AG09319 (cell line): Measurements from ENCODE around the gene DCAF8.

Experiments
- DNase-seq: peaks from one replicate; pipeline ENCODE4 v3.0.0-alpha.2; 2010; ENCODE audit warnings: low read depth; ENCODE audit errors: extremely low read depth
- CTCF ChIP-seq: IDR thresholded peaks from 2 replicates; pipeline ENCODE4 v1.5.1; 2011; ENCODE audit warnings: low read depth, mild to moderate bottlenecking, inconsistent platforms, low read length, moderate library complexity

DCAF8 gene

DNA sequence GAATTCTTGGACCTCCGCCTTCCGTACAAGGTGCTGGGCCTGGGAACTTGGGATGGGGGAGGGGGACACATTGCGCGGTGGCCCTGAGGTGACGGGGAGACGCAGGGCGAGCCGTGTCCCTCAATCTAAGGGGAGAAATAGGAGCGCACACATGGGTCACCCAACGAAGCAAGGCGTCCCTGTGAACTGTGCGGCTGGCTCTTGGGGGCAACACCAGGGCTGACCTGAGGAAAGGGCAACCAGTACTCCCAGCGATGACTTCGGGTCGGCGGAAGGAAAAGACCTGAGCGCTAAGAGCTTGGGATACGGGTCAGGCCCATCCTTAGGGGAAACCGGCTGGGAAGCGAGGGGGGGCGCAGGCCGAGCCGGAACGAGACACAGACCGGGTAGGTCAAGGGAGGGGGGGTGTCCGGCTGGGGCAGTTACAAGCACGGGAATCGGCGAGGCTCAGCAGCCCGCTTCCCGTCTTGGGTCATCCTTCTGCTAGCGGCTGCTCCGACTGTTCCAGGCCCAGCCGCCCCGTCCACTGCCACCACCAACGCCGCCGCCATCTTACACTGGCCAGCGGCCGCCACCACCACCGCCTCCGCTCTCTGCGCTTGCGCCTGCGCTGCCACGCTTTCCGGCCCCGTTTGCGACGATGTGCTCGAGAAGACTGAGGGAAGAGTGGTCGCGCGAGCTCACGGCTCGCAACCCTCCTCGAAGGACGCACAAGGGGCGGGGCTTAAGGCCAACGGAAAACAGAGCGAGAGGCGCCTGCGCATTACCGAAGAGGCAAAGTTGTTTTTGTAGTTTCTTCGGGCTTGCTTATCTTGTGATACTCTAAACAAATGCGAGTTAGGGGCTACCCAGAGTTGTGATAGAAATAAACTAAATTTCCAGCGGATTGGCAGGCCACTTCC is at the start of gene DCAF8:
Gene DCAF8 (minus strand): TSS at position 657 of the 902 bp plus-strand sequence. CDS start 18,541 bp downstream, outside the sequence.
- TF ChIP-seq CTCF = no peak
- peak; percentile 92 for DNase-seq

- TF ChIP-seq CTCF = no peak
- no peak for DNase-seq
These were observed 47.2 kb upstream of the DCAF8 start for GRCh38 chr1:160309571-160309970.

DNA sequence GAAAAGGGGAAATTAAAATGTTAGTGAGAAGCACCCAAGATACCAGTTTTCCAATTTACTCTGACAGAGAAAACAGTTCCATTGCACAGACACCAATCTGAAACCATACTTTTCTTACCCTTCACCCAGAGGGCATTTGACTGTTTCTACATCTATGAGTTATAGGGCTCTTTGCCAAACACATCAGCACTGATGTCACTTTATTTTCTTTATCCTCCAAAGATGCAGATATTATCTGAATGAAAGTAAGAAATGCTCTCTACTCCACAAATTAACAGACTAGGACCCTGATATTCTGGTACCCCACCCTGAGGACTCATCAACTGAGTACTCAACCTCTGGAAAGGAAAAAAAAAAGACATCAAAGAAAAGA is 46.8 kb upstream of the DCAF8 start:
- no peak for TF ChIP-seq CTCF
- DNase-seq = no peak

- TF ChIP-seq CTCF = no peak
- no peak for DNase-seq
These were observed 46.3 kb upstream of the DCAF8 start for GRCh38 chr1:160308451-160309184.

DNA sequence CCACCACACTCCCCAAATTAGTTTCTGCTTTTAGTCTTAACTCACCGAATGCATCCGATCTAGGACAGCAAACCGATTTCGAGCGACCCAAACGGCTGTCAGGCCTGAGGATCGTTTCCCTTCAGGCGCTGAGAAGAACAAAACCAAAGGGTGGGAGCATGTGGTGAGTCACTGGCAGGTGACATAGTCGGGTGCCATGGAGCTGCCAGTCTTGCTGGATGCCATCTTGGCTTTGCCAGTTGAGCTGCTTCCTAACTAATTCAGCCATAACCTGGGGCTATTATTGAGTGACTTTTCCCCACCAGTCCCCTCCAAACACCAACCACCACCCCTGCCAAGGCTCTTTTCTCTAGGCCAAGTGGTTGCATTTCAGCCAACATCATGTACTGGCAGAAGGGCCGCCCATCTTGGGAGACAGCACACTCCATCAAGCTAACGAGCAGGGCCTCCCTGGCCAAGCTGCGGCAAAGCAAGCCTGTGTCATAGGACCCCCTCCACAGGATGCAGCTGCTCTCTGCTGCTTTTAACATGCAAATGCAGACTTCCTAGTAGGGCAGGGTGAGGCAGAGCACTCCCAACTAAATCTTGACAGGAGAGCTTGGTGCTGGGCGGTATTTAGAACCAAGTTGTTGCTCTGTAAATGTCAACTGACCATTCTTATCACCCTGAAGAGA is 44.9 kb upstream of the DCAF8 start:
- no peak for TF ChIP-seq CTCF
- DNase-seq = no peak

DNA sequence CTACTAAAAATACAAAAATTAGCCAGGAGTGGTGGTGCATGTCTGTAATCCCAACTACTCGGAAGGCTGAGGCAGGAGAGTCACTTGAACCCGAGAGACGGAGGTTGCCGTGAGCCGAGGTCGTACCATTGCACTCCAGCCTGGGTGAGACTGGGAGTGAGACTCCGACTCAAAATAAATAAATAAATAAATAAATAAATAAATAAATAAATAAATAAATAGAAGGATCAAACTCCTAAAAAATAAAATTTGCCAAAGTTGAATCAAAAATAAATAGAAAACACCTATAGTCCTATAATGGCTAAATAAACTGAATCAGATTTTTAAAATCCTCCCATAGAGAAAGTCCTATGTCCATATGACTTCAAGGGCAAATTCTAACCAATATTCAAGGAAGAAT is 37.8 kb upstream of the DCAF8 start:
- DNase-seq = no peak
- no peak for TF ChIP-seq CTCF
